Activated CD8-positive, alpha-beta T cell treated with anti-CD3 and anti-CD28 coated beads for 36 hours (primary cell): Measurements from ENCODE around the gene CACNA1S. TPM values are rescaled to one million over a fixed set of nuclear protein-coding genes. Genes with fewer than 3 reads are reported as not detected.

ENCODE experiments used
- ATAC-seq: fragments of 200-7000 bp; cut with Tn5 transposase; one replicate; pipeline ENCODE4 v1.10.0; 2021; ENCODE audit warnings: mild to moderate bottlenecking, moderate library complexity
- CTCF ChIA-PET: fragments of 350-600 bp; sonication (Branson Sonifier 250); formaldehyde crosslinking; loops from one replicate; lab custom pipeline; 2021; ENCODE audit warnings: antibody characterized with exemption; lab: Charles Lee
- POLR2A ChIA-PET: fragments of 350-600 bp; sonication (Branson Sonifier 250); formaldehyde crosslinking; loops from one replicate; lab custom pipeline; 2021; ENCODE audit warnings: antibody characterized with exemption; lab: Charles Lee
- DNase-seq: peaks from one replicate; pipeline ENCODE4 v3.0.0-alpha.2; 2020
- H3K27ac Mint-ChIP-seq: one replicate; pipeline ENCODE4 v1.8.0; 2021; ENCODE audit warnings: mild to moderate bottlenecking, mixed read lengths
- H3K27me3 Mint-ChIP-seq: one replicate; pipeline ENCODE4 v1.8.0; 2021; ENCODE audit warnings: mixed read lengths
- H3K36me3 Mint-ChIP-seq: one replicate; pipeline ENCODE4 v1.8.0; 2021; ENCODE audit warnings: low read depth, mixed read lengths
- H3K4me1 Mint-ChIP-seq: one replicate; pipeline ENCODE4 v1.8.0; 2021; ENCODE audit warnings: low read depth, mixed read lengths
- H3K4me3 Mint-ChIP-seq: one replicate; pipeline ENCODE4 v1.8.0; 2021; ENCODE audit warnings: mild to moderate bottlenecking, moderate library complexity, mixed read lengths
- H3K9me3 Mint-ChIP-seq: one replicate; pipeline ENCODE4 v1.8.0; 2021; ENCODE audit warnings: mixed read lengths
- CTCF ChIP-seq: fragments of 200-600 bp; IDR thresholded peaks from one replicate; pipeline ENCODE4 v1.8.0; 2022; ENCODE audit warnings: antibody characterized with exemption, mild to moderate bottlenecking
- intact Hi-C: fragments of 100-400 bp; cut with micrococcal nuclease; formaldehyde crosslinking; loops from one replicate; pipeline ENCODE4 v1.10.0; 2022
- total RNA-seq, 2 experiments: library from RNA; stranded (reverse); gene quantifications; one replicate each; pipeline ENCODE4 v1.2.3, GENCODE V29; 2021

CACNA1S gene
- total RNA-seq, 2 experiments from 2014 or later, result not detected

GRCh38 chr1:201137579-201138310 lies 25.5 kb upstream of the CACNA1S start:
- CTCF ChIA-PET, result interaction anchor here (1.4 kb wide), 1 partner anchor 18 kb away, joined by 3 read pairs; no protein-coding TSS in a partner anchor

GRCh38 chr1:201137024-201137392 lies 24.8 kb upstream of the CACNA1S start:
- peaks cover 5% of the 10 kb centered on the region for H3K36me3 Mint-ChIP-seq
- H3K27me3 Mint-ChIP-seq, result no peaks in the 10 kb centered on the region
- no peak overlapping the region for H3K27ac Mint-ChIP-seq
- no peak overlapping the region for H3K4me3 Mint-ChIP-seq
- CTCF ChIA-PET, result interaction anchor here (1.4 kb wide), 1 partner anchor 18 kb away, joined by 5 read pairs; no protein-coding TSS in a partner anchor
- H3K4me1 Mint-ChIP-seq, result no peaks in the 10 kb centered on the region
- H3K9me3 Mint-ChIP-seq, result no peaks in the 10 kb centered on the region
- POLR2A ChIA-PET, result interaction anchor here (1.1 kb wide), 1 partner anchor 12 kb away, joined by 3 read pairs; no protein-coding TSS in a partner anchor
- ATAC-seq, result no peak
- no peak for DNase-seq
- intact Hi-C loops, result no loop called here
- TF ChIP-seq CTCF, result no peak

More at GRCh38 chr1:201137579-201138310, 25.5 kb upstream of the CACNA1S start:
- H3K36me3 Mint-ChIP-seq, result peaks cover 5% of the 10 kb centered on the region
- ATAC-seq, result no peak
- no peak overlapping the region for H3K27ac Mint-ChIP-seq
- POLR2A ChIA-PET, result interaction anchor here (1.1 kb wide), 1 partner anchor 12 kb away, joined by 3 read pairs; no protein-coding TSS in a partner anchor
- intact Hi-C loops, result no loop called here
- H3K4me3 Mint-ChIP-seq, result no peak overlapping the region
- DNase-seq, result no peak
- H3K4me1 Mint-ChIP-seq, result no peaks in the 10 kb centered on the region
- no peaks in the 10 kb centered on the region for H3K27me3 Mint-ChIP-seq
- no peak for TF ChIP-seq CTCF
- no peaks in the 10 kb centered on the region for H3K9me3 Mint-ChIP-seq

- H3K27ac Mint-ChIP-seq, result no peak overlapping the region
- DNase-seq (no peak), ATAC-seq (no peak)
- no peaks in the 10 kb centered on the region for H3K9me3 Mint-ChIP-seq
- no peaks in the 10 kb centered on the region for H3K27me3 Mint-ChIP-seq
- no peaks in the 10 kb centered on the region for H3K4me1 Mint-ChIP-seq
- CTCF ChIA-PET, result interaction anchor here (1.4 kb wide), 1 partner anchor 17 kb away, joined by 5 read pairs; no protein-coding TSS in a partner anchor
- intact Hi-C loops, result no loop called here
- no peak overlapping the region for H3K4me3 Mint-ChIP-seq
- POLR2A ChIA-PET, result interaction anchor here (0.9 to 1.1 kb wide), 2 partner anchors 13 to 16 kb away, joined by 3 read pairs; no protein-coding TSS in a partner anchor
- TF ChIP-seq CTCF, result no peak
- H3K36me3 Mint-ChIP-seq, result peaks cover 5% of the 10 kb centered on the region
Observed at GRCh38 chr1:201136355-201137023, 24.3 kb upstream of the CACNA1S start.

GRCh38 chr1:201134405-201134804 lies 22.2 kb upstream of the CACNA1S start:
- TF ChIP-seq CTCF, result no peak
- intact Hi-C loops, result no loop called here
- DNase-seq, result no peak
- no peak for ATAC-seq
- ChIA-PET CTCF (interaction anchor here (1.6 kb wide), 1 partner anchor 15 kb away, joined by 4 read pairs; no protein-coding TSS in a partner anchor), POLR2A (no interaction called here)
- Mint-ChIP-seq H3K27me3 (no peaks in the 10 kb centered on the region), H3K4me3 (no peak overlapping the region), H3K4me1 (no peaks in the 10 kb centered on the region), H3K9me3 (no peaks in the 10 kb centered on the region), H3K27ac (no peak overlapping the region), H3K36me3 (peaks cover 5% of the 10 kb centered on the region)
